ENCODE measurements around the gene ST13.
A peak's percentile ranks its signal among the peaks of the same experiment; 100 is the strongest.
"Not testable (repeated sequence)": the region's sequence is repeated elsewhere in the genome, so short reads cannot be mapped to it uniquely, and the experiment has no call there.

ST13 gene

DNA sequence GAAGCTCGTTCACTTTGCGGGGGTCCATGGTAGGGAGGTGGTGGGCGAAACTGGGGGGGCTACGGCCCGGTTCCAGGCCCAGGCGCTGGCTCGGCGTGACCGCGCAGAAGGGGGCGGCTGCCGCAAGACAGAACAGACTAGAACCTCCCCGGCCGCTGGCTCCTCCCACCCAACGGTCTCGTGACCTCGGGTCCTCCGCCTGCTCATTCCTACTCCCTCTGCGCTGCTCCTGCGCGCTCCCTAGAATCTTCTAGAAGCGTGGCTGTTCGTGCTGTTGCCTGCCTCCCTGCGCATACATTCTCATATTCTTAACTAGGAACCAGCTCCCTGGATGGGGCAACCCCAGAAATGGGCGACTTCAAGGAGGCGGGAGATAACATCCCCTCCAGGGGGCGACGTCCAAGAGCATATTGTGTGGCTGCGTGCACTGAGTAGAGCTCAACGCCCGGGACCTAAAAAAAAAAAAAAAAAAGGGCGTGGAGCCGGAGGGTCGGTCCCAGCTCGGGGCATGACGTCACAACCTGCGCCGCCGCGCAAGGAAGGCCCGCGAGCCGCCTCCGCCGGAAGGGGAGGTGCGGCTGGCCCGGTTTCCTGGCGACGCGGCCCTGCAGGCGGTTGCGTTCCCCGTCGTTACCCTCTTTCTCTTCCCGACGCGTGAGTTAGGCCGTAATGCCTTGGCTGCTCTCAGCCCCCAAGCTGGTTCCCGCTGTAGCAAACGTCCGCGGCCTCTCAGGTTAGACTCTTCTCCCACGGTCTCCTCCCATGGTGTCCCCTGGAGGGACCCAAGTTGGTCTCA, at the start of gene ST13, which contains the start of gene XPNPEP3:
TSS of gene ST13 (minus strand) at position 127 of the 796 bp plus-strand sequence. CDS start at position 28, 99 bp downstream.
TSS of gene XPNPEP3 (plus strand) at position 636 of the 796 bp plus-strand sequence. CDS start at position 670, 34 bp downstream.
- peak; percentile 97 for DNase-seq

- DNase-seq: no peak
Measured at GRCh38 chr22:40904101-40904500, 47.7 kb upstream of the ST13 start.

GRCh38 chr22:40898850-40899357, 42.5 kb upstream of the ST13 start:
- DNase-seq: peak; percentile 63

GRCh38 chr22:40894417-40894816, 38.0 kb upstream of the ST13 start:
- DNase-seq: no peak

- no peak for DNase-seq
Measured at GRCh38 chr22:40890881-40891280, 34.4 kb upstream of the ST13 start.

GRCh38 chr22:40889116-40889515, 32.7 kb upstream of the ST13 start:
- no peak for DNase-seq

- no peak for DNase-seq
Measured at GRCh38 chr22:40878922-40879321, 22.5 kb upstream of the ST13 start.

GRCh38 chr22:40877488-40877887, 21.0 kb upstream of the ST13 start:
- no peak for DNase-seq

- no peak for DNase-seq
Measured at GRCh38 chr22:40876907-40877306, 20.5 kb upstream of the ST13 start.

GRCh38 chr22:40875111-40875510, 18.7 kb upstream of the ST13 start:
- DNase-seq: no peak

- DNase-seq: no peak
Measured at GRCh38 chr22:40874016-40874415, 17.6 kb upstream of the ST13 start.

GRCh38 chr22:40868379-40868778, 11.9 kb upstream of the ST13 start:
- not testable (repeated sequence) for DNase-seq

GRCh38 chr22:40867109-40867508, 10.7 kb upstream of the ST13 start:
- DNase-seq: no peak

- DNase-seq: no peak
Measured at GRCh38 chr22:40862537-40862936, 6.1 kb upstream of the ST13 start.

- DNase-seq: no peak
Measured at GRCh38 chr22:40862013-40862412, 5.6 kb upstream of the ST13 start, which contains the start of gene DNAJB7. DNAJB7 (minus strand) TSS chr22:40862113; CDS start chr22:40861994, 119 bp downstream.

GRCh38 chr22:40857309-40857855, 943 bp upstream of the ST13 start:
- DNase-seq: no peak

GRCh38 chr22:40855979-40856512, 393 bp downstream of the ST13 start:
- peak; percentile 45 for DNase-seq

GRCh38 chr22:40855071-40855978, 1.1 kb downstream of the ST13 start:
- peak; percentile 23 for DNase-seq

DNA sequence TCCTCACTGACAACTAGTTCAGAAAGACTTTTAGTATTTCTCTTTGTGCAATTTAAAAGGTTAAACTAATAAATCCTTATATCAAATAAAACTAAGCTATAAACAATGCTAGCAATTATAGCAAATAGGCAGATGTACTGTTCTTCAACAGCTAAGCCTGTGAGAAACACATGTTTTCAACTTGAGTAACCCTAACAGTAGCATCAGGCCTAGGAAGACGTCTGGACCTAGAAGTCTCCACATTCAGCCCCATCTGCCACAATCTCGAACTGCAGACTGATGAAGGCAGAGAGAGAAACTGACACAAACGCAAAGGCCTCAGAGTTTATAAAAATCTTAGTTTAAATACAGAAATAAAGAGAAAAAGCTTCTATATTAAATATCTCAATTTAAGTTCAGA, 2.5 kb downstream of the ST13 start:
- no peak for DNase-seq

DNA sequence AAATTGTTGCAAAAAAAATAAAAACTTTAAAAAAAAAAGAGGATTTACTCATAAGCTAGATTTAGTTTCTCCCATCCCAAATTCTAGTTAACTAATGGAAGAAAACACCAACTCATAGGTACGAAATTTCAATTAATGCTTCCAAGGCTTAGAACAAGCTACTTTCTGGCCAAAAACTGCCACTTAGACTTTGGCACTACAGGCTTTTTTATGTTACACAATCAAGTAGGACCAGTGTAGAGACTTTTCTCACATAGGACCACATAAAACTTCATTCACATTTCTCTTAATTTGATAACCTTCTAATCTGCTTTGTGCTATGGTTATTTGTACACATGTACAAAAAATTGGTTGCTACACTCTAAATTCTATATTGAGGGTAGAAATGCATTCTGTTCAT, 3.1 kb downstream of the ST13 start:
- no peak for DNase-seq

- DNase-seq: not testable (repeated sequence)
Measured at GRCh38 chr22:40845816-40846215, 10.6 kb downstream of the ST13 start.

GRCh38 chr22:40844951-40845350, 11.5 kb downstream of the ST13 start:
- no peak for DNase-seq

GRCh38 chr22:40838486-40838885, 18.0 kb downstream of the ST13 start:
- no peak for DNase-seq
